GM19099 (cell line): ENCODE measurements around the gene RELT.

Source experiments
- POLR2A ChIP-seq: IDR thresholded peaks from 3 replicates; pipeline ENCODE4 v1.6.1; 2011; ENCODE audit warnings: low read depth; ENCODE audit not compliant: insufficient read length; ENCODE audit errors: extremely low read depth

The RELT gene

GRCh38 chr11:73411031-73411430 is 34.8 kb downstream of the RELT start:
- no peak for TF ChIP-seq POLR2A

GRCh38 chr11:73412308-73412707 is 36.1 kb downstream of the RELT start:
- no peak for TF ChIP-seq POLR2A

DNA sequence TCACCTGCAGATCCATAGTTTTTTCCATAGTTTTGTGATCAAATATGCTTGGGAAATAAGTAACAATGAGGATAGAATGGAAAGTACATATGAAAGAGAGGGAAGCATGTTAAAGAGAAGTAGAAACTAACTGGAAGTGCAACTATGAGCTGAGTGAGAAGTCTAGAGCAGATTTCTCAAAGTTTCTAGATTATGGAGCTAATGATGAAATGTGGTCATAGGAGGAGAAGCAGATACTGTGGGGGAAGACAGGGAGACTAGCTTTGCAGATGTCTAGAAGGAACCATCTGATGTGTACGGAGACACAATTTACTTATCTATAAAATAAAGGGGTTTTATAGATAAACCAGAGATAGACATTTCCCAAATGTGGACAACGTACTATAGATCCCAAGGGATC is 37.1 kb downstream of the RELT start:
- no peak for TF ChIP-seq POLR2A

- no peak for TF ChIP-seq POLR2A
Observed at GRCh38 chr11:73414977-73415651, 38.9 kb downstream of the RELT start.

- no peak for TF ChIP-seq POLR2A
Observed at GRCh38 chr11:73415854-73416615, 39.8 kb downstream of the RELT start.

- no peak for TF ChIP-seq POLR2A
Observed at GRCh38 chr11:73416786-73417185, 40.6 kb downstream of the RELT start.

- TF ChIP-seq POLR2A, result no peak
Observed at GRCh38 chr11:73420136-73420535, 43.9 kb downstream of the RELT start.

GRCh38 chr11:73422886-73423285 is 46.7 kb downstream of the RELT start:
- TF ChIP-seq POLR2A, result no peak

- TF ChIP-seq POLR2A, result no peak
Observed at GRCh38 chr11:73423506-73423905, 47.3 kb downstream of the RELT start.

DNA sequence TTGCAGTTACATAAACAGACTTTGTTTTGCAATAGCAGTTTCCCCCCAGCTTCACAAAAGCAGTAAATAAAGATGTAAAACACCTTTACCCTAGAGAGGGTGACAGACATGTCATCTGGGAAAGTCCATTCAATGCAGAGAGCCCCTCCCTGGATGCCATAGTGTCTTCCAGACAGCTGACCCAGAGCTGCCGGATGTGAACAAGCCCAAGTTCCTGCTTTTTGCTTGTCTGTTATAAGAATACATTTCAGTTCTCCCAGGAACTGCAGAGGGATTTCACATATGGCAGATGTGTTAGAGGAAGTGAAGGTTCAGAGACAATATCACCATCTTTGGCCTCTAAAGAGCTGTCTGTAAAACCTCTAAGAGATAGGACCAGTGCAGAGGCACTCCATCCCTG is 48.9 kb downstream of the RELT start:
- no peak for TF ChIP-seq POLR2A

DNA sequence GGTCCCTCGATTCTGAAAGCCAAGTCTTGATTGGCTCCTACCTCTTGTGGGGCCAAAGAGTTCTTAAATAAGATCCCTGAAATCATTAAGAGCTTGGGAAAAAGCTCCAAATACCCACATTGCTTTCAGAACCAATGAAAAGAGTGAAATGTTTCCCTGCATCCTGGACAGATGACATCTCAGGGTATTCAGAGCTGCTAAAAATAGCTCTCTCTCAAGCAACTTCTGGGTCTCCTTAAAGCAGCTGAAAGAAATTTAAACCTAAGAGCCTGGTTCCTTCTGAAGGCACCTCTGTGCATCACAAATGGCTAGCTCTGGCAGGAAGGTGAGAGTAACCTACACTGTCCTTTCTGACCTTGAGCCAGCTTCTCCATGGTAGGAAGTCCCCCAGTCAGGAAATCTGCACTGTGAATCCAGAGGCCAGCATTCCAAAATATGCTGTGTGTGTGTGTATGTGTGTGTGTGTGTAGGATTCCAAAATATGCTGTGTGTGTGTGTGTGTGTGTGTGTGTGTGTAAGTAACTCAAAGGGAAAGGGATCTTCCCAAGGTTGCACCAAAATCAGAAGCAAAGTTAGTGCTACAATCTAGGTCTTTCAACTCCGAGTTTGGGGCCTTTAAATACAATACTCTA is 50.1 kb downstream of the RELT start:
- no peak for TF ChIP-seq POLR2A

GRCh38 chr11:73428227-73428626 is 52.0 kb downstream of the RELT start:
- TF ChIP-seq POLR2A, result no peak

DNA sequence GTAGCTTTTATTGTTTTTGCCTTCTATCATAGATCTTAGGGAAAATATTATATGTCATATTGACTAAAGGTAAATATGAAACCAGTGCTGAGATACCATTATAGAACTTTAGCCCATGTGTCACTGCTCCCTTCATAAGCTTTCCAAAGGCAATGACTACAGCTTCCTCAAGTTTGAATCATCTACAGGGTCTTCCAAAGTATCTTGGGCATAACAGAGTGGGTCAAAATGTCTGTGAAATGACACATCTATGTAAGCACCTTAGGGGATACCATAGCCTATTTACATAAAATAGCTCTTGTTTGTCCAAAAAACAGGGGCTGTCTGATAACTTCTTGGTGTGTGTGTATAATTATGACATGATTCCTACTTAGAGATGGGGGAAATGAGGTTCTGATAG is 52.5 kb downstream of the RELT start:
- no peak for TF ChIP-seq POLR2A

DNA sequence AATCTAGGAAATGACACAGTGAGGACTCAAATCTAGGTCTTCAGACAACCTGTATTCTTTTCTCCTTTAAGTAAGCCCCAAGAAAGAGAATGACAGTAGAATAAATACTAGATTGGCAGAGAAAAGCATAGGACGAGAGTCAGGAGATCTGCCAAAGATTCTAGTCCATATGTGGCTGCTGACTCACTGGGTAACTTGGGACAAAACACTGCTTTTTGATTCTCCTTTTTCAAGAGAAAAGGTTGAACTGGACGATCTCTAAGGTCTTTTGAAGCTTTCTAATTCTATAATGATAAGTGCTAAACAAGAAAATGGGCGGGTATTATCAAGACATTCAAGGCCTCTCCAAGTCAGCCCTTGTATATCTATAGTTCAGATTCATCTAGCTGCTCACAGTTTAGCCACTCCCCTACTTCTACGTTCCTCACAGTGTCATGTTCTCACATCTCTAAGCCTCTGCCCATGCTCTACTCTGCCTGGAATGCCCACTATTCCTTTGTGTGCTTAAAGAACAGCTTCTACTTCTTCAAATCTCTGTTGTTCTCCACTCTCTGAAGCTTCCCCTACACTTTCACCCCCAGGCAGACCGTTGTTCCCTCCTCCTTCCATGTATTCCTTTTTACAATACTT is 53.0 kb downstream of the RELT start:
- no peak for TF ChIP-seq POLR2A

DNA sequence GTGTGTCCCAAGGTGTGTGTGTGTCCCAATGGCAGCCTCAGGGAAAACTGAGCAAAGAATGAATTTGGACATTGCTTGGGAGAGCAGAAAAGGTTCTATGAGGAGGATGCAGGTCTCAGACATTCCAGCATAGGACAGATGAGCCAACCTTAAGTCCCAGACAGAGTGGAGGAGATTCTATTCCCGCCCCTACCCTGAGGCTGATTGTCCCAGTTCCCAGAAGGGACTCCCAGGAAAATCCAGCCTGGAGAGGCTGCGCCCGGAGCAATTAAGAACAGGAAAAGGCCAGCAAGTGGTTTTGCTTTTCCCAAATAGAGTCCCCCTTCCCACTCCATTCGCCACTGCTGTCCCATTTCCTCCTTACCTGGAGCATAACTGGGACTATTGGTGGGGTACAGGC is 54.1 kb downstream of the RELT start:
- TF ChIP-seq POLR2A, result no peak
